Islet of Langerhans (tissue), 1 donor: ENCODE results near the gene FOXL1.

Experiments used
- FAIRE-seq: peaks from one replicate; lab custom pipeline; 2011; peaks lifted over from hg19 to GRCh38; lab: Jason Lieb, UNC

FOXL1 gene

GRCh38 chr16:86605950-86606349 is 27.6 kb downstream of the FOXL1 start:
- no peak for FAIRE-seq

- FAIRE-seq: no peak
These were observed 30.0 kb downstream of the FOXL1 start for GRCh38 chr16:86608301-86608747.

DNA sequence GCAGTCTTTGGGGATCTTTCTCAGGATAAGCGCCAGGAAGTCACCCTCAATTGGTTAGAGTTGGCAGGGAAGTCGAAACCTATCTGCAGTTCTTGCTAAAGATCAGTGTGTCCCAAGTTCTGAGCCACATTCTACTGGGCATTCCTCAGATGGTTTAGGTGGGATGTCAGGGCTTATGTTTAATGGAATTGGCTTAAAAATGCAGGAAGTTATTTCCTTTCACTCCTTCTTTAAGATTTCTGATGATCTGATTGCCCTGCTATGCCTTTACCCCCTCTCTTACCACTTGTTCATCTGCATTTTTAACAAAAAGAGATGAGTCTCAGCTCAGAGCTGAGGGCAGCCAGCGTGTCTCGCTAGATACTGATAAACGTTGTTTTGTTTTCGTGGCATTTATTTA is 30.8 kb downstream of the FOXL1 start:
- no peak for FAIRE-seq

- FAIRE-seq: no peak
These were observed 31.3 kb downstream of the FOXL1 start for GRCh38 chr16:86609661-86610060.

DNA sequence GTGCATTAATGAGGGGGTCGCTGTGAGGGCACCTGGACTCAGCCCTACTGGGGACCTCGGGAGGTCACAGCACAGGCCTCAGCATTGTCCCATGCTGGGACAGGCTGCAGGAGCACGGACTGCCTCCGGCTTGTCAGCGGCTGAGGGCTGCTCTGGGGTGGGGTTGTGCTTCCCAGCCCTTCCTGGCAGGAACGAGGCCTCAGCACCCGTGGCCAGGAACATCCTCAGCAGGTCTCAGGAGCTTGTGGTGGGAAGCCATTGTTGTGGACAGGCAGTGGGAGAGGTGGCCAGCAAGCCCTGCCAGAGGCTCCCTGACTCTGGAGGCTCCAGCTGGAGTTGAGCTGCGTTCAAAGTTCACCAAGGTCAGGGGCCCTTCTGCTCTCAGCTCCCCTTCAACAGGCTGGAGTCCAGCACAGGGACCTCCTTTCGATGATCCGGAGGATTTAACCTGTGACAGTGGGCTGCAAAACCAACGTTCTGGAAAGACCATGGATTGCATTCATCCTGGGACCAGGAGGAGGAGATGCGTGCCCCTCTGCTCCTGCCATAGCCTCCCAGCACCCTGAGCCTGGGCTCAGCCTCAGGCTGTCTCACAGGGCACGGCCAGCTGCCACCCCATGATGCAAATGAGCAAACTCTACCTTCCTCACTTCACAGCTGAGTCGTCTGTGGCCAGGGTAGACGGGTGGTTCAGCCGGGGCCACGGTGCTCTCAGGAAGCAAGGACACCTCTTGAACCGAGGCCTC is 32.6 kb downstream of the FOXL1 start:
- FAIRE-seq: no peak

- no peak for FAIRE-seq
These were observed 33.1 kb downstream of the FOXL1 start for GRCh38 chr16:86611525-86611855.

DNA sequence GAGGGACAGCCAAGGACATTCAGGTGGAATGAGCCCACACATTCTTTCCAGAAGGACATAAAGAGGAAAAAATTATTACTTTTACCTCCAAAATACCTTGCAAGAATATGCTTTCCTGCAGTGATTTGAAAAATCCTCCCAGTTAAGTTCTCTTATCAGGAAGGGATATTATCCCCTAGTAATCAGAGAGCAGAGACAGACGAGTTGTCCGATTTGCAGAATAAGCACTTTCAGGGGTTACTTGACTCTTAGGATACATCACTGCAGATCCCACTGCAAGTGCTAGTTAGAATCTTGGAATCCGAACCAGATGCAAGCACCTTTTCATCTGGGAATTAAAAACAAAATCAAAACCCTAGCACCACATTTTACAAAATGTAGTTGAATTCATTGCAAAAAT is 33.6 kb downstream of the FOXL1 start:
- no peak for FAIRE-seq

DNA sequence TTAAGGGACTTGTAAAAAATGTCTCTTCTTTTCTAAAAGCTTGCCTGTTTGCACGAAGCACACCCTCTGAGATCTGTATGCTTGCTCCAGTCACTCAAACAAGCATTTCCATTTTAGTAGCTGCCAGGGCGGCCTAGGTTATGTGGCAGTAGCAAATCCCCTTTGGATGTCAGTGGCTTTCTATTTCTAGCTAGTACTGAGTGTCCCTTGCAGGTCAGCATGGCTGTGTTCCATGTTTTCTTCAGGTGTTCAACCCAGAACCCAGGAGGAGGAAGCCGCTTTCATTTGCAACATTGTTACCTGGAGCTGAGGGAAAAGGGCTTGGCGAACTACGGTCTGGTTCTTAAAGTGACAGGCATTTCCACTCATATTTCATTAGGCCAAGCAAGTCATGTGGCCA is 36.4 kb downstream of the FOXL1 start:
- FAIRE-seq: no peak

GRCh38 chr16:86616906-86617305 is 38.6 kb downstream of the FOXL1 start:
- FAIRE-seq: no peak

DNA sequence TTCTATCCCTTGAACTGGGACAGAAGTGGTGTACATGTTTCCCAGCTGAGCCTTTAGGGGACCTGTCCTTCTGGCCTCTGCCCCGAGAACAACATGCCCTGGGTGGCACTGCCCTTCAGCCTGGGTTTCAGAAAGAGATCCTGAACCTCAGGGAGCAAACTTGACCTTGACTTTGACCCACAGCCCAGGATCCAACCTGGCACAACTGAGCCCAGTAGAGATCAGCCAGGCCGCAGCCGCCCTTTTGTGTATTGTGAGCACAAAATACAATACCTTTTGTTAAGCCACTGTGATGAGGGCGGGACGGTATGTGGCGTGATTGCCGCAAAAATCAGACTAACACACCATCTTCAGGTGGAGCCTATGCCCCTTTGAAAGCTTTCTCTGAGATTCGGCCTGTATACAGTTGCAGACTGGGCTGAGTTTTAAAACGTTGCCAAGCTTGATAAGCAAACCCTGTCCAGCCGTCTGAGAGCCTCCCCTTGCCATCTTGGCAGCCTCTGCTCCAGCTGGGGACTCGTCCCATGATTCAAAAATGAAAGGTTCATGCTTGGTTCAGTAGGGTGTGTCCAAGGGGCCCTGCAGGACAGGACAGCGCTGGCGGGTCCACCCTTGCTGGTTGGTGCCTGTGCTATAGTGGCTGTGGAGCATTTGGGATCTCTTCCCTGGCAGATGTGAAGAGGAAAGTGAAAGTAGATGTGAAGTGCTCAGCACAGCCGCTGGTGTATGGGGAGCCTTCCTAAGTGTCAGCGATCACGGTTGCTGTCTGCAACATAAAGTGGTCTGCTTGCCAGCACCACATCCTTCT is 40.3 kb downstream of the FOXL1 start:
- no peak for FAIRE-seq

DNA sequence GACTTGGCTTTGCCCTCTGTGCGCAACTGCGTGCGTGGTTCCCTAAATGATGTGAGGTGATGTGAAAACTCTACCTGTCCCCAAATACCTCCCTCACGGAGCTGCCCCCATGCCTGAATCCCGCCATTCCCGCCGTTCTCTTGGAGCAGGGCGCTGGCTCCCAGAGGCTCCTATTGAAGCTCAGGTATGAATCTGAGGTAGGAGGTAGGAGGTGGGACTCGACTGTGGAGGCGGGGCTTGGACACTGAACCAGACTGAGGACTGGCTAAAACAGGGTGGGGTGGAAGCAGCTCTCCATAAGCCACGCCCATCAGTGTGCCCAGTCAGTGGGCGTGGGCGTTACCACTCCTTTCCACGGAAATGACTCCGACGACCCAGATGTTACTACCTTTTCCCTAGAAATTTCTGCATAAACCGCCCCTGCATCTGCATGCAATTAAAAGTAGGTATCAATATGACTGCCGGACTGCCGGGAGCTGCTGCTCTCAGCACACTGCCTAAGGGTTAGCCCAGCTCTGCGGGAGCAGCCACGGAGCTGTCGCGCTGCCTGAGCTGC is 41.0 kb downstream of the FOXL1 start:
- FAIRE-seq: no peak

- no peak for FAIRE-seq
These were observed 41.8 kb downstream of the FOXL1 start for GRCh38 chr16:86620184-86620583.

GRCh38 chr16:86621966-86622365 is 43.6 kb downstream of the FOXL1 start:
- no peak for FAIRE-seq

DNA sequence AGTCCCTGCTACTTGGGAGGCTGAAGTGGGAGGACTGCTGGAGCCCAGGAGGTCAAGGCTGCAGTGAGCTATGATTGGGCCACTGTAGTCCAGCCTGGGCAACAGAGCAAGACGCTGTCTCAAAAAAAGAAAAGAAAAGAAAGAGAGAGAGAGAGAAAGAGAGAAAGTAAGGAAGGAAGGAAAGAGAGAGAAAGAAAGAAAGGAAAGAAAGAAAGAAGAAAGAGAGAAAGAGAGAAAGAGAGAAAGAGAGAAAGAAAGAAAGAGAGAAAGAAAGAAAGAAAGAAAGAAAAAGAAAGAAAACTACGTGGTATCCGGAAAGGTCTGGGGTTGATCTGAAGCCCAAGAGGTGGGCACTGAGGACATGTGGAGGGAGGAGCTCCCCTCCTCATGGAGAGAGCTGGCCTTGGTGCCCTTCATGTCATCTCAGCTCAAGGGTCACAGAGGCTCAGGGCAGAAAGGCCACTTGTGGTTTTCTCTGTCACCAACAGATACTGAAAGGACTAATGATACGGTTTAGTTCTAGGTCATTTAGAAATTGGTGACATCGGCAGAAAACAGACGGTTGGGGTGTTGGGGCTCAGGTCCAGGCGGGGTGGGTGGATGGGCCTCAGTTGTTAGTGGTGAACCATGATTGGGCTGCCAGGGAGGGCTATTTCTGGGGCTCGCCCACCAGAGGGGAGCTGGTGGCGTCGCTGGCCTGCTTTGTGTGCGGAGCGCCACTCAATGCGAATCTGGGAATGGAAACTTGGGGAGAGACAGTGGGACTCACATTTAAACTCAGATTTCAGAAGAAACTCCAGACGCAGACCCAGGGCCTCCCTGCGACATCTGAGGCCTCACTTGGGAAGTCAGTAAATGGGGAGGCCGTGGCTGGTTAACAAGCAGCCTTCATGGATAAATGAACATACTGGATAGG is 44.6 kb downstream of the FOXL1 start:
- FAIRE-seq: no peak

GRCh38 chr16:86625029-86625428 is 46.7 kb downstream of the FOXL1 start:
- FAIRE-seq: no peak

DNA sequence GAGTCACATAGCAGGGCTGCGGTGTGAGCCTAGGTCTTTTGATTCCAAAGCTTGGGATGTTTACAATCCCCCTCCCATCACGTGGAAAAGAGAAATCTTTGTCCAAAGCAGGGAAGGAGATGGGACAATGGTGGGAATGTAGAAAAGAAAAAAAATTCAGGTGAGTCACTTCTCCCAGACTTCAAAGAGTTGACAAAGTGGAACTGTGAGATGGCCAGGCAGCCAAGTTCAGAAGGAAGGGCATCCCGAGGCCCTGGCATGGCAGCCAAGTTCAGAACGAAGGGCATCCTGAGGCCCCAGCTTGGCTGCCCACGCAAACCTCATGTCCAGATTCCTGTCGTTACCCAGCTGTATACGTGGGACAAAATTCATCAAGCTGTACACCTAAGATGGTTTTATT is 47.5 kb downstream of the FOXL1 start:
- FAIRE-seq: no peak

DNA sequence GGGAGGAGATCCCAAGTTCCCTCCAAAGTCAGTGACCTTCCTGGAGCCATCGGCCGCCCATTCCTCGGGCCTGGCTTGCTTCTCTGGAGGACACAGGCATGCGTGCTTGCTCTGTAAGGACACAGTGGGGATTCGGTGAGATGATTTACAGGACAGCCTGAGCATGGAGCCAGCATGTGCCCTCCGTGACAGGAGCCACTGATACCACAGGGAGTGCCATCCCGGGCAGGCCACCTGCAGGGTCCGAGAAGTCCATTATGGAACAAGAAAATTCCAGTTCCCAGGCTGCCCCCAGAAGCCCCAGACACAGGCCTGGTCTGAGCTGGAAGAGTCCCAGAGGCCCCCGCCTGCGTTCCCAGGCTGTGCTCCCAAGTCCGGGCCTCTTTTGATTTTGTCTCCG is 47.9 kb downstream of the FOXL1 start:
- no peak for FAIRE-seq

DNA sequence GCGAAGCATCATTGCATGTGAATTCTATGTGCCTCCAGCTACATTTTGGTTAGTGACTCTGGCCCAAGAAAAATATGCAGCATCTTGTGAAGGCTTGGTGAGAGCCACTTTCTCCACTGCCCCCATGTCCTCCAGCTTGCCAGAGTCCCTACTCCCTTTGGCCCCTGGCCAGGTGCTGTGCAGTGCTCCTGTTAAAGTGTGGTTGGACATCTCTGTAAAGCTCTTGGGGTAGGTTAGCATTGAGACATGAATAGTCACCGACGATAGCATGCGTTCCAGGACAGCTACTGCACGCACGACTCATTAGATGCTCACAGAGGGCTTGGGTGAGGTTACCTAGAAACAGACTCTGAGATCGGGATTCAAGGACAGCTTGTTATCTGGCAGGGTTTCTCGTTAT is 48.6 kb downstream of the FOXL1 start:
- no peak for FAIRE-seq

DNA sequence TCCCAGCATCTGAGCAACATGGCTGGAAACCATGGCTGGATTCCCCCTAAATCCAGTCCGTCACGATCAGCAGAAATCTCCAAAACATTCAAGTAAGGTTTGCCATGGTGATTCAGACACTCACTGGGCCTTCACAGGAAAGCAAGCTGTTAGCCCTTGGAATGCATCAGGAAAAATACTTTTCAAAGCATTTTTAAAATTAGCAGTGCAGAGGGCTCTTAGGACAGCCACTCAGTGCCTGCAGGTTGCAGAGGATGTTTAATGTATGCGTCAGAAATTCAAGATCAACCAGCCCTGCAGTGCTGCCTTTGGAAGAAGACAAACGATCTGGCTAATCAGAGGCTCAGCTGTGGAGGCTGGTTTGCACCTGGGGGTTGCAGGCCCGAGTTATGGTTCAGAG is 50.3 kb downstream of the FOXL1 start:
- no peak for FAIRE-seq

GRCh38 chr16:86630471-86630870 is 52.1 kb downstream of the FOXL1 start:
- no peak for FAIRE-seq

DNA sequence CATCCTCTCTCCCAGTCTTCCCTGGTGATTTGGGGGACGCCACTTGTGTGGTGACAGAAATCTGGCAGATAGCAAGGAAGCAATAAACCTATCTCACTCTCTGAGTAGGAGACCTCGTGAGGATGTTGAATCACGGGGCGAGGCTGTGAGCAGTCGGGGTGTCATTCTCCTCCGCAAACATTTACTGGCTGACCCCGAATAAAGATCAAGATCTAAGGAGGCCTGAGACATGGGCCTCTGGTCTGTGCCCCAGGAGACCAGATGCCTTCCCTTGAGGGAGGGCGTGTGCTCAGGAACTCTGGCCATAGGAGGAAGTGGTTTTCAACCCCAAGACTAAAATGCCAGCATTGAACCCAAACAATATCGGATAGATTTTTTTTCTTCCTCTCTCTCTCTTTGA is 53.1 kb downstream of the FOXL1 start:
- no peak for FAIRE-seq
